ENCODE data around the gene CHPF2. TPM values are rescaled to one million over a fixed set of nuclear protein-coding genes. Genes with fewer than 3 reads are reported as not detected.

Gene CHPF2
- polyA plus RNA-seq, 1 experiment: 32.9 TPM

DNA sequence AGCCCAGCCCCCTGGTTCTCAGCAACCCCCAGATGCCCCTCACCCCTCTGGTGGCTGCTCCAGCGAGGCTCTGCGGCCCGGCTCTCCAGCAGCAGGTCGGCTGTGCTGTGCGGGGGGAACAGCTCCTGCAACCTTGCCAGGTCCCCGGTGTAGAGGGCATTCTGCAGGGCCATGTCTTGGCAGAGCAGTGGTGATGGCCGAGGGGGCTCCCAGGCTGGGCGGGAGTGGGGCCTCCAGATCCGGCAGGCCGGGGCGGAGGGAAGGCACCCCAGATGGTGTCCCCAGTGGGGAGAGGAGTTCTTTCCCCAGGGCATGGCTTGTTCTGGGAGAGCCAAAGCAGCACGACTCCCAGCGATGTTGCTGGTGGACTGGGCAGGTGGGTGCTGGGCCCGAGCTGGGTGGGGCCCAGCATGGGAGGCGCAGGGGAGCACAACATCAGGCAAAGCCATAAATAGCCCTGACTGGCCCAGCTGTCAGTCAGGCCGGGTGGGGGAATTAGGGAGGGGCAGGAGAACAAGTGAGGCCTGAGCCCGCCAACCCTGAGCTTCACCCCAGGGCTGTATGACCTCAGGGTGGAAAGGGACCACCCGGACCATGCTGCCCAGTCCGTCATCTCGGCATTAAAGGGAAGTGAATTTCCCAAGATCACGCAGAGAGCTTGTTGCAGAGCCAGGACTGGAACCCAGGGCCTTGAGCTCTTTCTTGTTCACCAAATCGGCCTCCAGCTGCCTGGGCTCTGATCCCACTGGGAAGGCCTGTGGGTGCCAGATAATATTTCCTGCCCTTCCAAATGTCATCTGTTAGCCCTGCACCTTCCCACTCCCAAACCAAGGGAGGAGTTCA, 44.7 kb upstream of the CHPF2 start:
- Histone ChIP-seq H3K27ac (ENCODE audit: low read depth, low read length) (no peak overlapping the region), H3K9me3 (ENCODE audit: control insufficient read depth, insufficient read depth, low read length) (no peaks in the 10 kb centered on the region; the same call in 1 of the 2 replicates), H3K4me3 (ENCODE audit: low read depth, low read length) (no peak overlapping the region), H3K27me3 (ENCODE audit: control insufficient read depth, insufficient read depth, low read length) (peaks cover 51% of the 10 kb centered on the region)
- no peak for DNase-seq (ENCODE audit: low read depth, low spot score)
- CTCF ChIA-PET: interaction anchor here (1.1 kb wide), 1 partner anchor 16 kb away, joined by 4 read pairs; no protein-coding TSS in a partner anchor
- POLR2A ChIA-PET: no interaction called here
- TF ChIP-seq, protein P1, sequence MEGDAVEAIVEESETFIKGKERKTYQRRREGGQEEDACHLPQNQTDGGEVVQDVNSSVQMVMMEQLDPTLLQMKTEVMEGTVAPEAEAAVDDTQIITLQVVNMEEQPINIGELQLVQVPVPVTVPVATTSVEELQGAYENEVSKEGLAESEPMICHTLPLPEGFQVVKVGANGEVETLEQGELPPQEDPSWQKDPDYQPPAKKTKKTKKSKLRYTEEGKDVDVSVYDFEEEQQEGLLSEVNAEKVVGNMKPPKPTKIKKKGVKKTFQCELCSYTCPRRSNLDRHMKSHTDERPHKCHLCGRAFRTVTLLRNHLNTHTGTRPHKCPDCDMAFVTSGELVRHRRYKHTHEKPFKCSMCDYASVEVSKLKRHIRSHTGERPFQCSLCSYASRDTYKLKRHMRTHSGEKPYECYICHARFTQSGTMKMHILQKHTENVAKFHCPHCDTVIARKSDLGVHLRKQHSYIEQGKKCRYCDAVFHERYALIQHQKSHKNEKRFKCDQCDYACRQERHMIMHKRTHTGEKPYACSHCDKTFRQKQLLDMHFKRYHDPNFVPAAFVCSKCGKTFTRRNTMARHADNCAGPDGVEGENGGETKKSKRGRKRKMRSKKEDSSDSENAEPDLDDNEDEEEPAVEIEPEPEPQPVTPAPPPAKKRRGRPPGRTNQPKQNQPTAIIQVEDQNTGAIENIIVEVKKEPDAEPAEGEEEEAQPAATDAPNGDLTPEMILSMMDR (IDR thresholded peaks at IDR 0.05; ENCODE audit: low read depth, low read length): no peak

DNA sequence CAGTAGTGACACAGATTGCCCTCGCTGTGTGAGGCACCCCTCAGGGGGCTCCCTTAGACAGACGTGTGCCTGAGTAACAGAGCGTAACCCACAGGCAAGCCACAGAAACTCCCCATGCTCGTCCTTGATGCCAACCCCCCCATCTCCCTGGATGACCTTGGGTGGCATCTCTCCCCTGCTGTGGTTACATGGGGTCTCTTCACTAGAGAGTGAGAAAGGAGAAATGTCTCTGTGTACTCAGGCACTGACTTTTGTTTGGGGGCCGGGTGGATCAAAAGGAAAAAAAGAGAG, 44.1 kb upstream of the CHPF2 start:
- Histone ChIP-seq H3K4me3 (ENCODE audit: low read depth, low read length) (no peak overlapping the region), H3K27ac (ENCODE audit: low read depth, low read length) (no peak overlapping the region), H3K27me3 (ENCODE audit: control insufficient read depth, insufficient read depth, low read length) (peaks cover 53% of the 10 kb centered on the region), H3K9me3 (ENCODE audit: control insufficient read depth, insufficient read depth, low read length) (no peaks in the 10 kb centered on the region; the same call in 1 of the 2 replicates)
- no peak for DNase-seq (ENCODE audit: low read depth, low spot score)
- ChIA-PET POLR2A (no interaction called here), CTCF (interaction anchor here (1.1 kb wide), 1 partner anchor 16 kb away, joined by 4 read pairs; no protein-coding TSS in a partner anchor)
- TF ChIP-seq, protein P1 (IDR thresholded peaks at IDR 0.05; ENCODE audit: low read depth, low read length): no peak

DNA sequence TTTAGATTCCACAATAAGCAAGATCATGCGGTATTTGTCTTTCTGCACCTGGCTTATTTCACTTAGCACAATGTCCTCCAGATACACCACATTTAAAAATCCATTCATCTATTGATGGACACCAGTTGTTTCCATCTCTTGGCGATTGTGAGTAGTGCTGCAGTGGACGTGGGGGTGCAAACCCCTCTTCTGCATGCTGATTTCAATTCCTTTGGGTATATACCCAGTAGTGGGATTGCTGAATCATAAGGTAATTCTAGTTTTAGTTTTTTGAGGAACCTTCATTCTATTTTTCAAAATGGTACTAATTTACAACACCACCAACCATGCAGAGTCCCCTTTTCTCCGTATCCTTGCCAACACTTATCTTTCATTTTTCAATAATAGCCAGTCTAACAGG, 43.2 kb upstream of the CHPF2 start:
- ChIA-PET POLR2A (no interaction called here), CTCF (no interaction called here)
- DNase-seq (ENCODE audit: low read depth, low spot score): no peak
- Histone ChIP-seq H3K4me3 (ENCODE audit: low read depth, low read length) (no peak overlapping the region), H3K9me3 (ENCODE audit: control insufficient read depth, insufficient read depth, low read length) (no peaks in the 10 kb centered on the region; the same call in 1 of the 2 replicates), H3K27ac (ENCODE audit: low read depth, low read length) (no peak overlapping the region), H3K27me3 (ENCODE audit: control insufficient read depth, insufficient read depth, low read length) (peaks cover 57% of the 10 kb centered on the region)
- TF ChIP-seq, protein P1 (IDR thresholded peaks at IDR 0.05; ENCODE audit: low read depth, low read length): no peak

DNA sequence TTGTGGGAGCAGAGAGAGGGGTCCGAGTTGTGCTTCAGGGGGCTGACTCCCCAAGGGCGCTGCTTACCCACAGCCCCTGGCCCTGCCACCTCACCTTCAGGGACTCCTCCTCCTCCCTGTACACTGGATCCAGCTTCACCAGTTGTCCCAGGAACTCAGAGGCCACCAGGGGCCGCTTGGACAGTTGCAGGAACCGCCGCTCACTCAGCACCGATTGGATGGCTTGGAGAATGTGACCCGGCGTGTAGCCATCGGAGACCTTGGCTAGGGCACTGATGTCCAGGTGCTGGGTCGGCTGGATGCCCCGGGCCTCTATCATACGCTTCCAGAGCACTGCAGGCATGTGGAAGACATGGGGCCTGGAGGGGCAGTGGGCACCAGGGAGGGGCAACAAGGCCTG, 40.7 kb upstream of the CHPF2 start:
- H3K4me3 ChIP-seq (ENCODE audit: low read depth, low read length): no peak overlapping the region
- TF ChIP-seq, protein P1 (IDR thresholded peaks at IDR 0.05; ENCODE audit: low read depth, low read length): no peak
- peaks cover 66% of the 10 kb centered on the region for H3K27me3 ChIP-seq (ENCODE audit: control insufficient read depth, insufficient read depth, low read length)
- DNase-seq (ENCODE audit: low read depth, low spot score): no peak
- POLR2A ChIA-PET: no interaction called here
- CTCF ChIA-PET: no interaction called here
- H3K27ac ChIP-seq (ENCODE audit: low read depth, low read length): no peak overlapping the region
- H3K9me3 ChIP-seq (ENCODE audit: control insufficient read depth, insufficient read depth, low read length): no peaks in the 10 kb centered on the region; the same call in 1 of the 2 replicates

DNA sequence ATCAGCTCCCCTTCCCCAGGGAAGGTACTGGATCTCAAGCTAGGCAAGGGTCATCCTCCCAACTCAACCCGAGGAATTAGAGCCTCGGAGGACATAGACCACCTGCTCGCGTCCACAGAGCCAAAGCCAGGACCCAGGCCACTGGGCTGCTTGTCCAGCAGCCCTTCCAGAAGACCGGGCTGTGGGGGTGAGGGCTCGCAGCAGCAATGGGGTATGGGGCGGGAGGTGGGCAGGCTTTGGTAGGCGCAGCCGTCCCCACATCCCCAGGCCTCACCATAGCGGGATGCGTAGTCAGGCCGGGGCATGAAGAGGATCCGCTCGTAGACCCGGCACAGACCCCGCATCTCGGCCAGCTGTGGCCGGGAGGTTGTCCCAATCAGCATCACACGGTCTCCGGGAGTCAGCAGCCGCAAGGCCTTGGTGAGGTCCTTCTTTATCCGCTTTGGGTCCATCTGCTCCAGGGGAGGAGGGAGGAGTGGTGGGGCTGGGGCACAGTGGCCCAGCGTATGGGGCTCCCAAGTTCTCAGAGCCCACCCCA, 40.2 kb upstream of the CHPF2 start:
- ChIA-PET CTCF (no interaction called here), POLR2A (no interaction called here)
- no peak overlapping the region for H3K27ac ChIP-seq (ENCODE audit: low read depth, low read length)
- H3K9me3 ChIP-seq (ENCODE audit: control insufficient read depth, insufficient read depth, low read length): no peaks in the 10 kb centered on the region; the same call in 1 of the 2 replicates
- DNase-seq (ENCODE audit: low read depth, low spot score): no peak
- no peak overlapping the region for H3K4me3 ChIP-seq (ENCODE audit: low read depth, low read length)
- TF ChIP-seq, protein P1 (IDR thresholded peaks at IDR 0.05; ENCODE audit: low read depth, low read length): no peak
- peaks cover 66% of the 10 kb centered on the region for H3K27me3 ChIP-seq (ENCODE audit: control insufficient read depth, insufficient read depth, low read length)

All from AG04450 (cell line).